ENCODE results near the gene PLEKHG3. TPM values are rescaled to one million over a fixed set of nuclear protein-coding genes. Genes with fewer than 3 reads are reported as not detected.

PLEKHG3 gene
- total RNA-seq, 2 donors from 2014 or later: 78.8 to 106 TPM

DNA sequence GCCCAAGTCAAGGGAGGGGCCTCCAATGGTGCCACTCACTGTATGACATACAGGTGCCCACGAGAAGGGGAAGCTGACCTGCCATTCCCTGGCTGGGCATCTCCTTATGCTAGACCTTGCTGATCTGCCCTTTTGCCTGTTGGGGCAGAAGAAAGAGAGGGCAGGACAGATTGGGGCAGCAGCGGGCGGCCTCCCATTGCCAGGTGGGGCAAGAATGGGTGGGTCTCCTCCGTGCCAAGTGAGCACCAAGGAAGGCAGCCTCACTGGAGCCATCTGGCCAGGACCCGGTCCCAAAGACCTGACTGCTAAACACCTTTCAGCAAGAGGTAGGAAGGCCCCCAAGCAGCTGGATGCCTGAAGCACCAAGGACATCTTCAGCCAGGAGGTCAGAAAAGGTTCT, 50.5 kb downstream of the PLEKHG3 start:
- no peak for TF ChIP-seq CTCF (IDR thresholded peaks at IDR 0.05)
- H3K4me3 ChIP-seq: no peak overlapping the region
- no peaks in the 10 kb centered on the region for H3K36me3 ChIP-seq
- H3K27ac ChIP-seq: no peak overlapping the region
- intact Hi-C loops (cut with DNase I): no loop called here
- H3K27me3 ChIP-seq: no peaks in the 10 kb centered on the region
- no peak for DNase-seq
- no peak overlapping the region for H3K9ac ChIP-seq (ENCODE audit: low read depth in 2 of 2, low read length in 2 of 2)
- no peaks in the 10 kb centered on the region for H3K9me3 ChIP-seq
- peaks cover 8% of the 10 kb centered on the region for H3K4me1 ChIP-seq

DNA sequence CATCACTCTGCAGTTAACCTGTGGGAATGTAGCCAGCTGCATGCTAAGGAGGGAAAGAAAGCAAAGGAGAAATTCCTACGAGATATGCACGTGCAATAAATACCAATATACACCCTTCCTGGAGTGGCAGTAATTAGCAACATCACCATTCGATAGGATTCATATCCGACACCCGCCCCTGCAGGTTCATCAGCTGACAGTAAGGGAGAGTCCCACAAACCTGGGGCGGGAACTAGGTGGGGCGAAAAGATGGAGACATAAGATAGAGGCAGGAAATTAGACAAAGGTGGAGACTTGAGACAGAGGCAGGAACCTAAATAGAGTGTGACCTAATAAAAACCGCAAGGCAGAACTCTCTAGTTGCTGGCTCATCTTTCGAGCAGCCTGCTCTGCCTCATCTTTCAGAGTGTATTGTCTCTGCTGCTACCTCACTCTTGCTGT, 51.6 kb downstream of the PLEKHG3 start:
- DNase-seq: peak; percentile 78
- no peak for TF ChIP-seq CTCF (IDR thresholded peaks at IDR 0.05)
- H3K9me3 ChIP-seq: no peaks in the 10 kb centered on the region
- no peak overlapping the region for H3K9ac ChIP-seq (ENCODE audit: low read depth in 2 of 2, low read length in 2 of 2)
- intact Hi-C loops (cut with DNase I): no loop called here
- no peaks in the 10 kb centered on the region for H3K27me3 ChIP-seq
- H3K4me3 ChIP-seq: no peak overlapping the region
- no peaks in the 10 kb centered on the region for H3K36me3 ChIP-seq
- peaks cover 8% of the 10 kb centered on the region for H3K4me1 ChIP-seq
- no peak overlapping the region for H3K27ac ChIP-seq

DNA sequence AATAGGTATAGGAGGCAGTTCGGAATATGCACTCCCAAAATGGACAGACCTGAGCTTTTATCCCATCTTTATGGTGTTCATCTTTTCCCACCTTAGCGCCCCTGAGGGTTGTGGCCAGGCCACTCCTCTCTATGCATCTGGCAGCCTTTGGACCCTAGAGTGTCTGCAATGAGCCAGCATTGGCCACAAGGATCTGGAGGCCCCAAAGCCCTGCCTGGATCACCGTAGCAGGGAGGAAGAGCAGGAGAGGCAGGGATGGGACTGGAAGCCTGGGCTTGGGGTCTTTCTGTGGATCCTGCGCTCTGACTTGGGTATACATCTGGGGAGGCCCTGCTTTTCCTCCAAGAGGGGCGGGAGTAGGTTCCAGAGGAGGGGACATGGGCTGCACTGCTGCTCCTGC, 52.5 kb downstream of the PLEKHG3 start:
- intact Hi-C loops (cut with DNase I): no loop called here
- TF ChIP-seq CTCF (IDR thresholded peaks at IDR 0.05): no peak
- H3K9ac ChIP-seq (ENCODE audit: low read depth in 2 of 2, low read length in 2 of 2): no peak overlapping the region
- H3K4me1 ChIP-seq: peaks cover 15% of the 10 kb centered on the region
- no peak overlapping the region for H3K27ac ChIP-seq
- H3K9me3 ChIP-seq: no peaks in the 10 kb centered on the region
- no peak for DNase-seq
- H3K36me3 ChIP-seq: no peaks in the 10 kb centered on the region
- no peaks in the 10 kb centered on the region for H3K27me3 ChIP-seq
- H3K4me3 ChIP-seq: no peak overlapping the region

DNA sequence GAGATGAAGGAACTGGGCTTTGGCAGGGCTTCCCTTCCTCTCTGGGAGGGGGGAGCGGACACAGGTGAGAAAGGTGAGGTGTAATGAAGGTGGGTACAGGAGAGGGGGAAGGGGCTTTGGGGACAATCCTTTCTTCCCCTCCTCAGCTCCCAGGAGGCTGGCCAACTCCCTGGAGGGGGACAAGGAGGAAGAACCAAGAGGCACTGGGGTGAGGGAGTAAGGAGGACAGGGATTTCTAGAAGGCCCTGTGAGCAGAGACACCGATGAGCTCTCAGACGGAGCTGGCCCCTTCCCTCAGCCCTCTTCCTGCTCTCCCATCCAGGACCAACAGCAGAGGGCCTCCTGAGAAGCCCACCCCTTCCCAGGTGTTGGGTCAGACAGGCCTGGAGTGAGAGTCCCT, 53.4 kb downstream of the PLEKHG3 start:
- no peak for TF ChIP-seq CTCF (IDR thresholded peaks at IDR 0.05)
- H3K9me3 ChIP-seq: no peaks in the 10 kb centered on the region
- no peak overlapping the region for H3K27ac ChIP-seq
- H3K4me1 ChIP-seq: peaks cover 22% of the 10 kb centered on the region
- peak overlapping the region in 1 of 2 donors; percentile 24 for H3K9ac ChIP-seq (ENCODE audit: low read depth in 2 of 2, low read length in 2 of 2)
- DNase-seq: no peak
- intact Hi-C loops (cut with DNase I): no loop called here
- no peaks in the 10 kb centered on the region for H3K27me3 ChIP-seq
- no peaks in the 10 kb centered on the region for H3K36me3 ChIP-seq
- H3K4me3 ChIP-seq: no peak overlapping the region

DNA sequence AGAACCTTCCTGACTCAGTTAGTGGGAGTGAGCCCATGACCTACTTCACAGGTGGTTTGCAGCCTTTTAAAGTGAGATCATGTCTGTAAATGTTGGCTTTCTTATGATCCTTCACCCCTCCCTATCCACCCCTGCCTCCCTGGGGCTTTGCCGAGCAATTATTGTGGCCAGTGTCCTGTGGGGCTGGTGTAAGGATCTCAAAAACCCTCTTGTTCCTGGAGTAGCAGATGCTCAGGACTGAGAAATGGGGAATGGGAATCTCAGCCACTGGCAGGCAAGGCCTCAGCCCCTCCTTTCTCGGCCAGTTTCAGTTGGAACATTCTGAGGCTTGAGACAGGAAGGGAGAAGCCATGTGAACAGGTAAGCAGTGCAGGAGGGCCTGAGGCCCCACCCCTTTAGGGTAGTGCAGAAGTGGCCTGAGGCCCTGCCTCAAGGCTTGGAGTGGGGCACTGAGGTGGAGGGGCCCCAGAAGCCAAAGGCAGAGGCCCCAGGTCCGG, 53.8 kb downstream of the PLEKHG3 start:
- intact Hi-C loops (cut with DNase I): no loop called here
- Histone ChIP-seq H3K27ac (no peak overlapping the region), H3K36me3 (no peaks in the 10 kb centered on the region), H3K4me1 (peaks cover 22% of the 10 kb centered on the region), H3K9me3 (no peaks in the 10 kb centered on the region), H3K9ac (ENCODE audit: low read depth in 2 of 2, low read length in 2 of 2) (peak overlapping the region in 1 of 2 donors; percentile 24), H3K4me3 (no peak overlapping the region), H3K27me3 (no peaks in the 10 kb centered on the region)
- no peak for TF ChIP-seq CTCF (IDR thresholded peaks at IDR 0.05)
- peak; percentile 54 for DNase-seq
